Pancreas (tissue), 10 donors: ENCODE data around the gene OR4E2. TPM values are rescaled to one million over a fixed set of nuclear protein-coding genes. Genes with fewer than 3 reads are reported as not detected.
"Not testable (repeated sequence)": the region's sequence is repeated elsewhere in the genome, so short reads cannot be mapped to it uniquely, and the experiment has no call there.

ENCODE experiments used
- ATAC-seq, 4 donors: fragments of 200-7000 bp; cut with Tn5 transposase; one replicate each; pipeline versions ENCODE4 v1.8.0 to v1.9.1; 2020; ENCODE audit warnings: mild to moderate bottlenecking in 4 of 4, moderate library complexity in 4 of 4
- DNase-seq, 6 donors: peaks; one replicate each; pipeline ENCODE4 v3.0.0-alpha.2; 2020
- FAIRE-seq: peaks from 2 replicates; lab custom pipeline; 2012; peaks lifted over from hg19 to GRCh38; lab: Jason Lieb, UNC
- H3K27ac ChIP-seq, 4 donors: fragments of 200-600 bp; sonication (generic); 1 replicate in 3 of 4; 2 replicates in 1 of 4; pipeline versions ENCODE4 v1.5.0 to v1.8.0; 2020
- H3K27me3 ChIP-seq, 4 donors: fragments of 200-600 bp; one replicate each; pipeline ENCODE4 v1.8.0; 2021
- H3K36me3 ChIP-seq, 3 donors: fragments of 200-600 bp; sonication (generic) in 1 of 3; one replicate each; pipeline versions ENCODE4 v1.5.0 to v1.8.0; 2020 to 2021
- H3K4me1 ChIP-seq, 3 donors: fragments of 200-600 bp; one replicate each; pipeline ENCODE4 v1.8.0; 2021
- H3K4me3 ChIP-seq, 4 donors: fragments of 200-600 bp; sonication (generic) in 2 of 4; one replicate each; pipeline versions ENCODE4 v1.5.0 to v1.8.0; 2020 to 2021
- H3K9me3 ChIP-seq, 4 donors: fragments of 200-600 bp; one replicate each; pipeline ENCODE4 v1.8.0; 2021
- CTCF ChIP-seq, 4 donors: fragments of 200-600 bp; sonication (generic) in 3 of 4; IDR thresholded peaks; one replicate each; pipeline versions ENCODE4 v1.5.0 to v1.8.0; 2021; ENCODE audit warnings: antibody characterized with exemption in 4 of 4
- WGBS, 2 donors: extraction: QIAGEN DNeasy Blood & Tissue Kit; methylation state at CpG; one replicate each; pipeline ENCODE4 v1.1.7; 2013; 5-methylcytosine and 5-hydroxymethylcytosine counted together
- intact Hi-C, 3 donors: fragments of 100-400 bp; cut with DNase I; formaldehyde crosslinking; loops; one replicate each; pipeline versions ENCODE4 v1.11.1 to v1.14.2; 2022
- polyA plus RNA-seq, 2 donors: library from polyadenylated mRNA; stranded (reverse); fragments of 200-250 nt; gene quantifications; one replicate each; pipeline ENCODE4 v1.2.3, GENCODE V29; 2013
- total RNA-seq, 6 donors: library from RNA; stranded (reverse); fragmentation: NEBNext Ultra II Directional in 4 of 6; extraction: Animal tissue kit (Norgen Biotek cat#: 25700) in 4 of 6; gene quantifications; one replicate each; pipeline versions ENCODE4 v1.2.1 to v1.2.4, GENCODE V29; 2021 to 2023
- donor health status: healthy with polysubstance abuse.
- donor health status: DM: no; HTN: no; CAD: no; lungs with moderate emphysema.
- donor health status: DM: no; HTN: no; CAD: no.
- donor health status: control.
- donor health status: control.
- donor health status: Bipolar disorder and iron deficiency.
- donor health status: DM: yes; HTN: yes; CAD: no.
- donor health status: DM: no; HTN: no; CAD: no.
- donor health status: DM: no; HTN: no; CAD: no.
- donor health status: DM: yes; HTN: yes; CAD: no.

OR4E2 gene
- total and polyA plus RNA-seq, 8 donors: not detected

GRCh38 chr14:21686468-21686867 lies 32.8 kb downstream of the OR4E2 start:
- FAIRE-seq (no peak), ATAC-seq (no peak), DNase-seq (no peak)
- WGBS, 2 donors: 51 to 56% methylated on average over 2 of the region's 2 CpGs
- intact Hi-C loops: no loop called here
- no peaks in the 10 kb centered on the region for H3K4me1 ChIP-seq
- no peak overlapping the region for H3K4me3 ChIP-seq
- no peak overlapping the region for H3K27ac ChIP-seq
- H3K36me3 ChIP-seq: no peaks in the 10 kb centered on the region
- no peaks in the 10 kb centered on the region for H3K9me3 ChIP-seq
- no peak for TF ChIP-seq CTCF (IDR thresholded peaks at IDR 0.05)
- H3K27me3 ChIP-seq: no peaks in the 10 kb centered on the region

- ATAC-seq (no peak), FAIRE-seq (no peak), DNase-seq (no peak)
- Histone ChIP-seq H3K4me3 (no peak overlapping the region), H3K36me3 (no peaks in the 10 kb centered on the region), H3K27me3 (no peaks in the 10 kb centered on the region), H3K4me1 (no peaks in the 10 kb centered on the region), H3K27ac (no peak overlapping the region), H3K9me3 (no peaks in the 10 kb centered on the region)
- intact Hi-C loops: no loop called here
- TF ChIP-seq CTCF (IDR thresholded peaks at IDR 0.05): no peak
Measured at GRCh38 chr14:21694425-21694824, 40.8 kb downstream of the OR4E2 start.

GRCh38 chr14:21697662-21698061 lies 44.0 kb downstream of the OR4E2 start:
- FAIRE-seq, ATAC-seq: not testable (repeated sequence)
- DNase-seq: peak in 1 of 6 donors; percentile 60

GRCh38 chr14:21698538-21698937 lies 44.9 kb downstream of the OR4E2 start:
- H3K4me3 ChIP-seq, DNase-seq, H3K9me3 ChIP-seq, intact Hi-C loops, H3K4me1 ChIP-seq, H3K27me3 ChIP-seq, ATAC-seq, H3K36me3 ChIP-seq, H3K27ac ChIP-seq, FAIRE-seq: not testable (repeated sequence)
- 40 to 48% methylated on average over 2 of the region's 3 CpGs for WGBS, 2 donors

More at GRCh38 chr14:21697662-21698061, 44.0 kb downstream of the OR4E2 start:
- WGBS, 2 donors: 85 to 92% methylated on average over 32 to 33 of the region's 33 CpGs
- H3K4me1 ChIP-seq, H3K27me3 ChIP-seq, H3K36me3 ChIP-seq, H3K27ac ChIP-seq, H3K4me3 ChIP-seq, H3K9me3 ChIP-seq, intact Hi-C loops: not testable (repeated sequence)

- ATAC-seq (no peak), DNase-seq (no peak), FAIRE-seq (no peak)
- Histone ChIP-seq H3K36me3 (no peaks in the 10 kb centered on the region), H3K27ac (no peak overlapping the region), H3K4me3 (no peak overlapping the region), H3K9me3 (no peaks in the 10 kb centered on the region), H3K4me1 (no peaks in the 10 kb centered on the region), H3K27me3 (no peaks in the 10 kb centered on the region)
- WGBS, 2 donors: 68 to 81% methylated on average over 2 of the region's 2 CpGs
- no peak for TF ChIP-seq CTCF (IDR thresholded peaks at IDR 0.05)
- intact Hi-C loops: no loop called here
Measured at GRCh38 chr14:21699551-21699950, 45.9 kb downstream of the OR4E2 start.

GRCh38 chr14:21702316-21702715 lies 48.7 kb downstream of the OR4E2 start:
- no peak for TF ChIP-seq CTCF (IDR thresholded peaks at IDR 0.05)
- DNase-seq (no peak), FAIRE-seq (no peak), ATAC-seq (no peak)
- Histone ChIP-seq H3K36me3 (no peaks in the 10 kb centered on the region), H3K4me1 (no peaks in the 10 kb centered on the region), H3K4me3 (no peak overlapping the region), H3K9me3 (no peaks in the 10 kb centered on the region), H3K27ac (no peak overlapping the region), H3K27me3 (no peaks in the 10 kb centered on the region)
- WGBS, 2 donors: 45 to 50% methylated on average over 2 of the region's 2 CpGs
- intact Hi-C loops: no loop called here
